ENCODE results near the gene PEAK1.

DNA sequence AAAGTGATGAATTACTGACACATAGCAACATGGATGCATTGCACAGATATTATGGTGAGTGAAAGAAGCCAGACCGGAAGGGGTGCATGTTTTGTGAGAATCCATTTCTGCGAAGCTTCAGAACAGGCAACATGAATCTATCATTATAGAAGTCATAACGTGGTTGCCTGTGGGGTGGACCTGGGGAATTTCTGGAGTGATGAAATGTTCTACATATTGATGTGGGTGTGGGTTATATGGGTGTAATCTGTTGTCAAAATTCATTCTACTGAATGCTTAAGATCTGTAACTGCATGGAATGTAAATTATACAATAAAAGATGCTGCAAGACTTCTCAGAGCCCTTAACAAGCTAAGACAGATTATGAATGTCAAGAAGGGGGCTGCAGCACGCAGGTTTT is 323.8 kb downstream of the PEAK1 start:
- TF ChIP-seq EP300 (IDR thresholded peaks at IDR 0.05) (no peak), POLR2A (IDR thresholded peaks at IDR 0.05) (no peak), POLR2AphosphoS5 (IDR thresholded peaks at IDR 0.05) (no peak)
- TF ChIP-seq, protein P1, sequence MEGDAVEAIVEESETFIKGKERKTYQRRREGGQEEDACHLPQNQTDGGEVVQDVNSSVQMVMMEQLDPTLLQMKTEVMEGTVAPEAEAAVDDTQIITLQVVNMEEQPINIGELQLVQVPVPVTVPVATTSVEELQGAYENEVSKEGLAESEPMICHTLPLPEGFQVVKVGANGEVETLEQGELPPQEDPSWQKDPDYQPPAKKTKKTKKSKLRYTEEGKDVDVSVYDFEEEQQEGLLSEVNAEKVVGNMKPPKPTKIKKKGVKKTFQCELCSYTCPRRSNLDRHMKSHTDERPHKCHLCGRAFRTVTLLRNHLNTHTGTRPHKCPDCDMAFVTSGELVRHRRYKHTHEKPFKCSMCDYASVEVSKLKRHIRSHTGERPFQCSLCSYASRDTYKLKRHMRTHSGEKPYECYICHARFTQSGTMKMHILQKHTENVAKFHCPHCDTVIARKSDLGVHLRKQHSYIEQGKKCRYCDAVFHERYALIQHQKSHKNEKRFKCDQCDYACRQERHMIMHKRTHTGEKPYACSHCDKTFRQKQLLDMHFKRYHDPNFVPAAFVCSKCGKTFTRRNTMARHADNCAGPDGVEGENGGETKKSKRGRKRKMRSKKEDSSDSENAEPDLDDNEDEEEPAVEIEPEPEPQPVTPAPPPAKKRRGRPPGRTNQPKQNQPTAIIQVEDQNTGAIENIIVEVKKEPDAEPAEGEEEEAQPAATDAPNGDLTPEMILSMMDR (IDR thresholded peaks at IDR 0.05) = no peak

All from suprapubic skin (tissue), 4 donors.